ENCODE results near the gene KRT77.
"Not testable (repeated sequence)": the region's sequence is repeated elsewhere in the genome, so short reads cannot be mapped to it uniquely, and the experiment has no call there.

KRT77 gene

GRCh38 chr12:52673713-52674432, 29.5 kb downstream of the KRT77 start:
- Histone ChIP-seq H3K27ac (ENCODE audit: low read length) (no peak overlapping the region), H3K9me3 (ENCODE audit: control insufficient read depth, low read depth, low read length) (no peaks in the 10 kb centered on the region), H3K4me1 (ENCODE audit: control insufficient read depth, low read depth, low read length) (no peaks in the 10 kb centered on the region), H3K36me3 (ENCODE audit: control insufficient read depth, low read depth, low read length) (no peaks in the 10 kb centered on the region), H3K9ac (ENCODE audit: low read length) (no peak overlapping the region), H3K4me3 (ENCODE audit: low read length) (no peak overlapping the region), H3K27me3 (ENCODE audit: control insufficient read depth, insufficient read depth, low read length) (no peaks in the 10 kb centered on the region)

- Histone ChIP-seq H3K36me3 (ENCODE audit: control insufficient read depth, low read depth, low read length) (no peaks in the 10 kb centered on the region), H3K9ac (ENCODE audit: low read length) (no peak overlapping the region), H3K4me1 (ENCODE audit: control insufficient read depth, low read depth, low read length) (no peaks in the 10 kb centered on the region), H3K9me3 (ENCODE audit: control insufficient read depth, low read depth, low read length) (no peaks in the 10 kb centered on the region), H3K4me3 (ENCODE audit: low read length) (no peak overlapping the region), H3K27me3 (ENCODE audit: control insufficient read depth, insufficient read depth, low read length) (no peaks in the 10 kb centered on the region), H3K27ac (ENCODE audit: low read length) (no peak overlapping the region)
Measured at GRCh38 chr12:52673217-52673616, 30.1 kb downstream of the KRT77 start.

DNA sequence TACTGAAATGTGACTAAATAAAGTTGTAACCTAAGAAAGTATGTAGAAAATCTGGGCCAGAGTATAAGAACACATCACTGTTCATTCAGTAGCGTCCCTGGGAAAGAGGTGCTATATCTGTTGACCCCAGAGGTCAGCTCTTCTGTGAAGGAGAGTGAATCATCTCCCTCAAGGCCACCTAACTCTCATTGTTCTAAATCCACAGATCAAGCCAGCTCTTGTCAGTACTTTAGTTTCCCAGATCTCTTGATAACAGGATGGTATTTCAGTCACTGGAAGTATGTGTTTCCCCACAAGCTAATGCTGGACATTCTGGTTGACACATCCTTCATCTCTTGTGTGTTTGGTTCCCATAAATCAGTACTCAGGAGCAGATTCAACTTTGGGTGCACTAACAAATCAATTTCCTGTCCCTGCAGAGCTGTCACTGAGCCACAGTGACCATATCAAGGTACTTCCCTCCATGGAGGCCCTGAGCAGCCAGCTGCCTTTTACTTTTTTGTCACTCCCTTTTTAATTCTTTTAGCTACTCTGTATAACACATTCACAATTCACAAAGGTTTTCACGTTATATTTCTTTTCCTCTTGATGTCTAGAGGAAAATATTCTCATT, 30.9 kb downstream of the KRT77 start:
- no peaks in the 10 kb centered on the region for H3K9me3 ChIP-seq (ENCODE audit: control insufficient read depth, low read depth, low read length)
- no peaks in the 10 kb centered on the region for H3K36me3 ChIP-seq (ENCODE audit: control insufficient read depth, low read depth, low read length)
- H3K9ac ChIP-seq (ENCODE audit: low read length) = no peak overlapping the region
- H3K27me3 ChIP-seq (ENCODE audit: control insufficient read depth, insufficient read depth, low read length) = no peaks in the 10 kb centered on the region
- no peaks in the 10 kb centered on the region for H3K4me1 ChIP-seq (ENCODE audit: control insufficient read depth, low read depth, low read length)
- H3K27ac ChIP-seq (ENCODE audit: low read length) = no peak overlapping the region
- no peak overlapping the region for H3K4me3 ChIP-seq (ENCODE audit: low read length)

GRCh38 chr12:52670961-52671360, 32.4 kb downstream of the KRT77 start:
- no peak overlapping the region for H3K27ac ChIP-seq (ENCODE audit: low read length)
- H3K4me1 ChIP-seq (ENCODE audit: control insufficient read depth, low read depth, low read length) = no peaks in the 10 kb centered on the region
- no peak overlapping the region for H3K9ac ChIP-seq (ENCODE audit: low read length)
- H3K36me3 ChIP-seq (ENCODE audit: control insufficient read depth, low read depth, low read length) = no peaks in the 10 kb centered on the region
- H3K9me3 ChIP-seq (ENCODE audit: control insufficient read depth, low read depth, low read length) = no peaks in the 10 kb centered on the region
- H3K4me3 ChIP-seq (ENCODE audit: low read length) = no peak overlapping the region
- no peaks in the 10 kb centered on the region for H3K27me3 ChIP-seq (ENCODE audit: control insufficient read depth, insufficient read depth, low read length)

DNA sequence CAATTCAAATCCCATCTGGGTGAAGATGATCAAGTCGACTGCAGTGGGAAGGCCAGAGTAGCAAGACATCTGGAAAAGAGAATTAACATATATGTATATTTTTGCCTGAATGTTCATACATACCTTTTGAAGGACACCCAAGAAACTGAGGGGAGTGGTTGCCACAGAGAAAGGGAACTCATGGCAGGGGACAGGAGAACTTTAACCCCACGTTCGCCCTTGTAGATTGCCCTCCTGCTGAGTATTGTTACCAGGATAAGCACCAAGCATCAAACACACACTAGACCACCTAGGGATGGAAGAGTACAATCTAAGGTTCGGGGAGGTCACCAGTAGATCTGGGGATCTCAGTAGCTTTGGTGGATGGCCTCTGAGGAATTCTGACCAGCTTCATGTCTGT, 32.8 kb downstream of the KRT77 start:
- no peaks in the 10 kb centered on the region for H3K27me3 ChIP-seq (ENCODE audit: control insufficient read depth, insufficient read depth, low read length)
- H3K4me1 ChIP-seq (ENCODE audit: control insufficient read depth, low read depth, low read length) = no peaks in the 10 kb centered on the region
- no peaks in the 10 kb centered on the region for H3K36me3 ChIP-seq (ENCODE audit: control insufficient read depth, low read depth, low read length)
- no peak overlapping the region for H3K9ac ChIP-seq (ENCODE audit: low read length)
- H3K4me3 ChIP-seq (ENCODE audit: low read length) = no peak overlapping the region
- H3K9me3 ChIP-seq (ENCODE audit: control insufficient read depth, low read depth, low read length) = no peaks in the 10 kb centered on the region
- no peak overlapping the region for H3K27ac ChIP-seq (ENCODE audit: low read length)

GRCh38 chr12:52669941-52670340, 33.4 kb downstream of the KRT77 start:
- not testable (repeated sequence) for H3K9ac ChIP-seq (ENCODE audit: low read length); H3K36me3 ChIP-seq (ENCODE audit: control insufficient read depth, low read depth, low read length); H3K27me3 ChIP-seq (ENCODE audit: control insufficient read depth, insufficient read depth, low read length); H3K9me3 ChIP-seq (ENCODE audit: control insufficient read depth, low read depth, low read length); H3K27ac ChIP-seq (ENCODE audit: low read length); H3K4me1 ChIP-seq (ENCODE audit: control insufficient read depth, low read depth, low read length); H3K4me3 ChIP-seq (ENCODE audit: low read length)

DNA sequence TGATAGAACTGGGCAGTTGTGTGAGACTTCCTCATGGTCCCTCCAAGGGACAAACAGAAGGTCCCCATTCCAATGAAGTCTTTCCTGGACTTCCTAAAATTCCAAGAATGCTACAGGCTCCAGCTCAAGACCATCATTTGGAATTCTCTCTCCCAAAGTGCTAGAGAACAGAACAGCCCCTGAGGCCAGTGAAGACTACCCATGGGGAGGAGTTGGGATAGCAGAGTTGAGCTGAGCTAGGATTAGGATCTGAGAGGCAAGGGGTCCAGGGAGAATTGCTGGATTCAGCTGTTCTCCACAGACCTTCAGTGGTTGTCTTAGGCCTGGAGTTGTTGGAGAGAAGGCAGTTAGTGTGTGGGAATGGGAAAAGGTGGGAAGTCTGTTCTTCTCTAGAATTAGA, 33.9 kb downstream of the KRT77 start:
- Histone ChIP-seq H3K36me3 (ENCODE audit: control insufficient read depth, low read depth, low read length) (no peaks in the 10 kb centered on the region), H3K9me3 (ENCODE audit: control insufficient read depth, low read depth, low read length) (no peaks in the 10 kb centered on the region), H3K9ac (ENCODE audit: low read length) (no peak overlapping the region), H3K27me3 (ENCODE audit: control insufficient read depth, insufficient read depth, low read length) (no peaks in the 10 kb centered on the region), H3K4me1 (ENCODE audit: control insufficient read depth, low read depth, low read length) (no peaks in the 10 kb centered on the region), H3K27ac (ENCODE audit: low read length) (no peak overlapping the region), H3K4me3 (ENCODE audit: low read length) (no peak overlapping the region)

DNA sequence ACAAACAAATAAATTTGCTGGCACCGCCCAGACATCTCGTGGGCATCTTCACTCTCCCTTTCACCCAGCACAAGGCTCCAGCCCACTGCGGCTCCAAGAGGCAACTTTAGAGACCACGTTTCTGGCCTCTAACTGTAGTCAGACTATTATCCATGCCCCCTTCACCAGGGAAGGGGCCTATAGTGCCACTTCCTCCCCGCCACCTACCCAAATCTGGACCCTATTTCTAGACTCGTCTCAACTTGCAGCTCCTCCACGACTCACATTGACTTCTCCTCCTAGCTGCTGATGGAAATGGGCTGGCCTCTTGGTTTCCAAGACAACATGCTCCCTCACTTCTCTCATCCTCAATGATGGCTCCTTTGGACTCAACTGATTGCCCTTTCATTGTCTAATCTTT, 35.4 kb downstream of the KRT77 start:
- Histone ChIP-seq H3K9me3 (ENCODE audit: control insufficient read depth, low read depth, low read length) (no peaks in the 10 kb centered on the region), H3K4me3 (ENCODE audit: low read length) (no peak overlapping the region), H3K27me3 (ENCODE audit: control insufficient read depth, insufficient read depth, low read length) (no peaks in the 10 kb centered on the region), H3K27ac (ENCODE audit: low read length) (no peak overlapping the region), H3K9ac (ENCODE audit: low read length) (no peak overlapping the region), H3K4me1 (ENCODE audit: control insufficient read depth, low read depth, low read length) (no peaks in the 10 kb centered on the region), H3K36me3 (ENCODE audit: control insufficient read depth, low read depth, low read length) (no peaks in the 10 kb centered on the region)

- Histone ChIP-seq H3K27me3 (ENCODE audit: control insufficient read depth, insufficient read depth, low read length) (no peaks in the 10 kb centered on the region), H3K4me3 (ENCODE audit: low read length) (no peak overlapping the region), H3K9me3 (ENCODE audit: control insufficient read depth, low read depth, low read length) (no peaks in the 10 kb centered on the region), H3K9ac (ENCODE audit: low read length) (no peak overlapping the region), H3K27ac (ENCODE audit: low read length) (no peak overlapping the region), H3K4me1 (ENCODE audit: control insufficient read depth, low read depth, low read length) (no peaks in the 10 kb centered on the region), H3K36me3 (ENCODE audit: control insufficient read depth, low read depth, low read length) (no peaks in the 10 kb centered on the region)
Measured at GRCh38 chr12:52667509-52667908, 35.8 kb downstream of the KRT77 start.

GRCh38 chr12:52666471-52666870, 36.9 kb downstream of the KRT77 start:
- no peaks in the 10 kb centered on the region for H3K27me3 ChIP-seq (ENCODE audit: control insufficient read depth, insufficient read depth, low read length)

GRCh38 chr12:52663420-52663819, 39.9 kb downstream of the KRT77 start:
- Histone ChIP-seq H3K4me1 (ENCODE audit: control insufficient read depth, low read depth, low read length) (no peaks in the 10 kb centered on the region), H3K27me3 (ENCODE audit: control insufficient read depth, insufficient read depth, low read length) (no peaks in the 10 kb centered on the region), H3K9ac (ENCODE audit: low read length) (no peak overlapping the region), H3K36me3 (ENCODE audit: control insufficient read depth, low read depth, low read length) (no peaks in the 10 kb centered on the region), H3K9me3 (ENCODE audit: control insufficient read depth, low read depth, low read length) (no peaks in the 10 kb centered on the region), H3K4me3 (ENCODE audit: low read length) (no peak overlapping the region), H3K27ac (ENCODE audit: low read length) (no peak overlapping the region)

More at GRCh38 chr12:52666471-52666870, 36.9 kb downstream of the KRT77 start:
- Histone ChIP-seq H3K36me3 (ENCODE audit: control insufficient read depth, low read depth, low read length) (no peaks in the 10 kb centered on the region), H3K9ac (ENCODE audit: low read length) (no peak overlapping the region), H3K4me3 (ENCODE audit: low read length) (no peak overlapping the region), H3K9me3 (ENCODE audit: control insufficient read depth, low read depth, low read length) (no peaks in the 10 kb centered on the region), H3K4me1 (ENCODE audit: control insufficient read depth, low read depth, low read length) (no peaks in the 10 kb centered on the region), H3K27ac (ENCODE audit: low read length) (no peak overlapping the region)

GRCh38 chr12:52662918-52663229, 40.5 kb downstream of the KRT77 start:
- H3K4me1 ChIP-seq (ENCODE audit: control insufficient read depth, low read depth, low read length) = no peaks in the 10 kb centered on the region
- H3K36me3 ChIP-seq (ENCODE audit: control insufficient read depth, low read depth, low read length) = no peaks in the 10 kb centered on the region
- no peaks in the 10 kb centered on the region for H3K27me3 ChIP-seq (ENCODE audit: control insufficient read depth, insufficient read depth, low read length)
- H3K9ac ChIP-seq (ENCODE audit: low read length) = no peak overlapping the region
- H3K27ac ChIP-seq (ENCODE audit: low read length) = no peak overlapping the region
- no peaks in the 10 kb centered on the region for H3K9me3 ChIP-seq (ENCODE audit: control insufficient read depth, low read depth, low read length)
- no peak overlapping the region for H3K4me3 ChIP-seq (ENCODE audit: low read length)
